Hematopoietic multipotent progenitor cell treated with erythropoietin and hydrocortisone succinate and interleukin-3 and kit ligand, for 17 days (in vitro differentiated cells): ENCODE results near the gene USP37.

Experiments
- DNase-seq: peaks from one replicate; pipeline ENCODE4 v3.0.0-alpha.2; 2015; ENCODE audit warnings: low spot score

USP37 gene, protein sequence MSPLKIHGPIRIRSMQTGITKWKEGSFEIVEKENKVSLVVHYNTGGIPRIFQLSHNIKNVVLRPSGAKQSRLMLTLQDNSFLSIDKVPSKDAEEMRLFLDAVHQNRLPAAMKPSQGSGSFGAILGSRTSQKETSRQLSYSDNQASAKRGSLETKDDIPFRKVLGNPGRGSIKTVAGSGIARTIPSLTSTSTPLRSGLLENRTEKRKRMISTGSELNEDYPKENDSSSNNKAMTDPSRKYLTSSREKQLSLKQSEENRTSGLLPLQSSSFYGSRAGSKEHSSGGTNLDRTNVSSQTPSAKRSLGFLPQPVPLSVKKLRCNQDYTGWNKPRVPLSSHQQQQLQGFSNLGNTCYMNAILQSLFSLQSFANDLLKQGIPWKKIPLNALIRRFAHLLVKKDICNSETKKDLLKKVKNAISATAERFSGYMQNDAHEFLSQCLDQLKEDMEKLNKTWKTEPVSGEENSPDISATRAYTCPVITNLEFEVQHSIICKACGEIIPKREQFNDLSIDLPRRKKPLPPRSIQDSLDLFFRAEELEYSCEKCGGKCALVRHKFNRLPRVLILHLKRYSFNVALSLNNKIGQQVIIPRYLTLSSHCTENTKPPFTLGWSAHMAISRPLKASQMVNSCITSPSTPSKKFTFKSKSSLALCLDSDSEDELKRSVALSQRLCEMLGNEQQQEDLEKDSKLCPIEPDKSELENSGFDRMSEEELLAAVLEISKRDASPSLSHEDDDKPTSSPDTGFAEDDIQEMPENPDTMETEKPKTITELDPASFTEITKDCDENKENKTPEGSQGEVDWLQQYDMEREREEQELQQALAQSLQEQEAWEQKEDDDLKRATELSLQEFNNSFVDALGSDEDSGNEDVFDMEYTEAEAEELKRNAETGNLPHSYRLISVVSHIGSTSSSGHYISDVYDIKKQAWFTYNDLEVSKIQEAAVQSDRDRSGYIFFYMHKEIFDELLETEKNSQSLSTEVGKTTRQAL

DNA sequence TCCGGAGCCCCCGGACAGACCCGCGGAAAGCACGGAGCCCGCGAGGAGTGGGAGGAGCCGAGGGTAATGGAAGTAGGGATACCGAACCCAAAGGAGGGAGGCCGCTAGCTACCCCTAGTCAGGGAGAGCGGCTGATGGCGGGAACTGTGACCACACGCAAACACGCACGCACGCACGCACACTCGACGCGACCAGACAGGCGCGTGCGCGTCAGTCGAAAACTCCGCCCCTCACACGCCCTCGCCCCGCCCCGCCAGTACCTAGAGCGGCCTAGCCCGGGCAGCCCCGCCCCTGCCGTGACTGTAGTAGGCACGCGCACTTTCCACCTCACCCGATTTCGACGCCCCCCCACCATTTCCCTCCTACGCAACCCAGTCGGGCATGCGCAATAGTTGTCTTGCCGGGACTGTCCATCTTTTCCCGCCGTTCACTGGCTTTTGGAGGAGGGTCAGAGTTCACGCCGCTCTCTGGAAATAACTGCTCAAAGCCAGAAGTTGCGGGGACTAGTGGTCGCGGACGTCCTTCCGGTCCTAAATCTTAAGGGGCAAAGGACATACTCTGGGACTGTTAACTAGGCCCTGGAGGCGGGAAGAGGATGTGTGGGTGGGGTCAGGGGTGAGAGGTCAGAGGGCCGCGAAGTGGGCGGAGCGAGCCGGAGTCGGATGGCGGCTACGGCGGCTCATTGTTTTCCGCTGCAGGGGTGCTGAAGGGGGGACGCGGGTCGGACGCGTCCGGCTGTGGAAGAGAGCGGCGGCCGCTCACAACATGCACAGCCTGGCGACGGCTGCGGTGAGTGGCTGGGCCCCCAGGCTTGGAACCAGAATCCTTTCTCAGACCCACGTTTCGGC is at the start of gene USP37, which contains the start of gene CNOT9:
Gene USP37, minus strand, starts transcription at position 162 of the 848 bp plus-strand sequence. CDS start 9,698 bp downstream, outside the sequence.
Gene CNOT9, plus strand, starts transcription at position 650 of the 848 bp plus-strand sequence. Its CDS starts 116 bp downstream, at position 766.
- DNase-seq: peak; percentile 95

DNA sequence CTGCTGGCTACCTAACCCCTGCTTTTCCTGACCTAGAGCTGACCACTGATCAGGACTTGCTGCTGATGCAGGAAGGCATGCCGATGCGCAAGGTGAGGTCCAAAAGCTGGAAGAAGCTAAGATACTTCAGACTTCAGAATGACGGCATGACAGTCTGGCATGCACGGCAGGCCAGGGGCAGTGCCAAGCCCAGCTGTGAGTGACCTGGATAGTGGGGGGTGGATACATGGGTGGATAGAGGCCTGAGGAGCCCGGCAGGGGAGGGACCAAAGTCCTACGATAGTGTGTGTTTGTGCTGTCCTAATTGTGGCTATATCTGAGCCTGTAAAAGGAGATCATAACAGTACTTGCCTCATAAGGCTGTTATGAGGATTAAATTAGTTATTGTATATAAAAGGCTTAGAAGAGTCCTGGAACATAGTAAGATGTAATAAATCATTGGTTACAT is 47.7 kb upstream of the USP37 start:
- no peak for DNase-seq

DNA sequence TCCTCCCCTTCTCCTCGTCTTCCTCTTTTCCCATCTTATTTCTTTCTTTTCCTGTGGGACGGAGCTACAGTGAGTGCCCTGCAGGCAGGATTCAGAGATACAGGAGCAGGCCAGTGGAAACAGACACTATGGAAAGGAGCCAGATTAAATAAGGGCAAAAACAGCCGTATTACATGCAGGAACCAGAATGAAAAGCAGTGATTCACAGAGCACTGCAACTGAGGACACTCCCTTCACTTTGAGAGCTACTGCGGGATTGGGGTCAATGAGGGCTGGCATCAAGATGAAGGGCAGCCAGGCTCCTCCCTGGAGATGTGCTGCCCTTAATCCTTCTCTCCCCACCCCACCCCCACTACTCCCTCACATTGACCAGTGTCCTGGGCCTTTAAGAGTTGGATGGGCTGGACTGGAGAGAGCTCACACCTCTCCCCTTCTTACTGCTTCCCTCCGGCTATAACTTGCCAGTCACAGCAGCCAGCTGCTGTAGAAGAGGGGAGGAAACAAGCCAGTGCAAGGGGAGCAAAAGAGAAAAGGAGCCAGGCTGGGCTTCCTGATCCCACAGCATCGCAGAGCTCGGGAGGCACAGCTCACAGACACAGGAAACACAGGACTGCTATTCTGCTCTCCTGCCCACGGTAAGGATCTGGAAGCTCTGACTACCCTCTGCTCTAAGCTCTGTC is 39.4 kb upstream of the USP37 start, which contains the start of gene PLCD4:
Gene PLCD4, plus strand, starts transcription at position 464 of the 680 bp plus-strand sequence. CDS start 7,841 bp downstream, outside the sequence.
- DNase-seq: no peak

DNA sequence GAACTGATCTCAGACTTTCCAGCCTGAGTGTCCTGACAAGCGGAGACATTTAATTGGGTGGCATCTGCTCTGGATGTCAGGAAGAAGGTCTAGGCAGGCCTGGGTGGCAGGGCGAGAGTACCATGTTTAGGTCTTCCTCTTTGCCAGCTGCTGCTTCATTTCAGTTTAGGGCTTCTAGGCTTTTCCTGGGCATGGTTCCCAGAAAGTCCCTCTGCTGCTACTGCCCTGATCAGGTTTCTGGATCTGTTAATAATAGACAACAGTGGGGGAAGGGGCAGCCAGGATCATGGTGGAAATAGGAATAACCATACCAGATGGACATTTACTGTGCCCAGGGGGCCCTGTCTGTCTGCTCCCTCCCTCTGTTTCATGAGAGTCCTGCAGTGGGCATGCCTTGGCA is 37.3 kb upstream of the USP37 start:
- no peak for DNase-seq

DNA sequence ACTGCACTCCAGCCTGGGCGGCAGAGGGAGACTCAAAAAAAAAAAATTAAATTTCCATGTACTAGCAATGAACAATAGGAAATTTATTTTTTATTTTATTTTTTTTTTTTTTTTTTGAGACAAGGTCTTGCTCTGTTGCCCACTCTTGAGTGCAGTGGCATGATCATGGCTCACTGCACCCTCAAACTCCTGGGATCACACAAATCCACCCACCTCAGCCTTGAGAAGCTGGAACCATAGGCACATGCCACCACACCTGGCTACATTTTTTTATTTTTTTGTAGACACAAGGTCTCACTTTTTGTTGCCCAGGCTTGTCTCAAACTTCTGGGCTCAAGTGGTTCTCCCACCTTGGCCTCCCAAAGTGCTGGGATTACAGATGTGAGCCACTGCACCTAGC is 17.4 kb upstream of the USP37 start:
- no peak for DNase-seq

DNA sequence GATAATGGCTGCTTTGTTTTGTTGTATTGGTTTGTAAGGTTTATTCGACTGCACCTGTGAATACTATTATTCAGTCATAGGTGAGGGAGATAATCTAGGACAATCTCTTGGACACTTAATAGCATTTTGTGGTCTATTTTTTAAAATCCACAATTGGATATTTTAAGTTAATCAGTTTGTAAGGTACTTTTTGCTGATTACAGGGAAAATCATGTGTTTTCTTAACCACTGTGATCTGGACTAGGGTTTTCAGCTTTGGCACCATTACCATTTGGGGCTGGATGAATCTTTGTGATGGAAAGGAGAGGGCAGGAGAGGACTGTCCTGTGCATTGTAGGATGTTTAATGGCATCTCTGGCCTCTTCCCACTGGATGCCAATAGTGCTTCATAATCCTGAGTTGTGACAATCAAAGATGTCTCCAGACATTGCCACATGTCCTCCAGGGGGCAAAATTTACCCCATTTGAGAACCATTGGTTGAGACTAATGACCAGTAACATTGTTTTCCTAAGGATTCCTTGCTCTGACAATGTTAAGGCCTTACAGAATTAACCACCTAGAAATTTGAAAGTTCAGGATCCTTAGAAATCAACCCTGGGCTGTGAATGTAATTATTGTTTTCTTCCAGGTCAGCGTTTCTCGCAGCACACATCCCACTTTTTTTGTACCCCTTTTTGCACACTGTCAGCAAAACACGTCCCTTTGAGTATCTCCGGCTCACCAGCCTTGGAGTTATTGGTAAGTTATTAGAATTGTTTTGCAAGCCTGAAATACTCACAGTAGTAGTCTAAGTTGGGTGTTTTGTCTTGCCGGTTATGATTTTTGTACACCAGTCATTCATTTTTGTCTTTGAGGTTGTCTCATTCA is 16.1 kb upstream of the USP37 start:
- DNase-seq: no peak

DNA sequence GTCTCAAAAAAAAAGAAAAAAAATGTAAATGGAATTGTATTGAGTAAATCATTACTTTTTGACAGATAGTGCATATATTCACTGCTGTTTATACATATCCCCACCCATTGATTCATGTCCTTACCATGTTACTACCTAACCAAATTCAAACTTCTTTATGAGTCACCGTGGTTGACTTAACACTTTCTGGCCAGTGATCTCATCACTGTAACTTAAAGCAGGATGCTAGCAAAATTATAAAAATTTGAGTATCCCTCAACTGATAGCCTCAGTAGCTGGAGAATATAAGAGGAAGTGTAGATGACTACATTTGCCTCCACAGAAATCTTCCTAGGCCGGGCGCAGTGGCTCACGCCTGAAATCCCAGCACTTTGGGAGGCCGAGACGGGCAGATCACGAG is 13.9 kb upstream of the USP37 start:
- no peak for DNase-seq

DNA sequence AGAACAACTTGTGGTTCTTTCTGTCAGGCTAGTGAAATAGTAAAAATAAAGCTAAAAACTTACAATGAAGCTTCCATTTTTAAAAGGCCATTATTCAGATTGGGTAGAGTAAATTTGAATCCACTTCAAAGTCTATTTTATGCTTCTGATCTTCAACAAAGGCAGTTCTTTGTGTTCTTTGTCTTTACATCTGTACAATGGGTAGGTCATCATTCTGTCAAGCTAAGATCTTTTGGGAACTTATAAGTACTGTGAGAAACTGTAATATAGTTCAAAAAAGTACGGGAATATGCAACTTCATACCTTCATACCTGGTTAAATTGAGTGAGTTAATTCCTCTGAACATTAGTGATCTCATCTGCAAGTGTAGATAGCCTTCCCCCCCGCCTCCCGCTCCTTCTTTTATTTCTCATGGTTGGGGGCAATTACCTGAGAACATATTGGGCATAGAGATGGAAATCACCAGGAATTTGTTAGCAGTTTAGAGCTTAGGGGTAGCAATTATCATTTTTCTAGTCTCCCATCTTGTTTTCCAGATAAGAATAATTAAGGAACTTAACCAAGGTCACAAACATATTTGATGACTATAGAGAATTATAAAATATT is 10.2 kb upstream of the USP37 start:
- no peak for DNase-seq

DNA sequence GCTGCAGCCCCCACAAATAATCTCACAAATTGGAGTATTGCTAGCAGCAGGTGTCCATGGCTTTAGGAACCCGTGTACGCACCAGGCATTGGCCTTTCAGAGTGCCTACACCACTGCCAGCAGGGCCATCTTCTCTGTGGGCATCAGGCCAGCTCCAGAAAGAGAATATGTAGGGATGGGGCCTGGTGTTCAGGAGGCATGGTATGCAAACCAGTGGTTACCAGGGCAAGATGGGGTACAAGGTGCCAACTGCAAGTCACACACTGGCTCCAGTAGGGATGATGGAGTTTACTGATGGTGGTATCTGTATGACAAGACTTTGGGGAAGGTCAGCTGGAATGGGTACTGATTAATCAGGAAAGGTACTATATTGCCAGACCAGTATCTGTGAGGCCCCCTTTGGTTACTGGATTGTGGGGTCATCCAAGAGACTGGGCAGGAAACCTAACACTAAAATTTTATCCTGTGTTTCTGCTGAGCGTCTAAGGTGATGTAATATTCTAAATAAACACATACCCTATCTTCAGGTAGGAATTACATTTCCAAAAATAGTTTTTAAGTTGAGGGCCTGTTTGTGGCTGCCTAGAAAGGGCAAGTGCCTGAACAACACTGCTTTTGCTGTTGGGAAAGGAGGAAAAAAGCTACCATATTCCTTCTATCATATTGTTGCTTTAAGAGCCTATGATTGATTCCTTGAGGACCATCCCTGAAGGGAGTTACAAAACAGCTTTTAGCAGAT is 9.5 kb upstream of the USP37 start:
- no peak for DNase-seq

DNA sequence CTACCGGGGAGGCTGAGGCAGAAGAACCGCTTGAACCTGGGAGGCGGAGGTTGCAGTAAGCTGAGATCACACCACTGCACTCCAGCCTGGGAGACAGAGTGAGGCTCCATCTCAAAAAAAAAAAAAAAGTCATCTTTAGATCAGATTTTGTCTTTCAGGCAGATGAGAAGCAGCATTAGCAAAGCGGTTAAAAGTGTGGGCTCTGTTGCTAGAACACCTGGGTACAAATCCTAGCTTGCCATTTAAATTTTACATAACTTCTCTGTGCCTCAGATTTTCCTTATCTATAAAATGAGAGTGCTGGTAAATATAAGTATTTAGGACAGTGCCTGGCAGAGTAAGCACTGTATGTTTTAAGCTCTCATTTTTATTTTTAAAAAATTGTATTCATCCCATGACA is 8.7 kb upstream of the USP37 start:
- DNase-seq: no peak

DNA sequence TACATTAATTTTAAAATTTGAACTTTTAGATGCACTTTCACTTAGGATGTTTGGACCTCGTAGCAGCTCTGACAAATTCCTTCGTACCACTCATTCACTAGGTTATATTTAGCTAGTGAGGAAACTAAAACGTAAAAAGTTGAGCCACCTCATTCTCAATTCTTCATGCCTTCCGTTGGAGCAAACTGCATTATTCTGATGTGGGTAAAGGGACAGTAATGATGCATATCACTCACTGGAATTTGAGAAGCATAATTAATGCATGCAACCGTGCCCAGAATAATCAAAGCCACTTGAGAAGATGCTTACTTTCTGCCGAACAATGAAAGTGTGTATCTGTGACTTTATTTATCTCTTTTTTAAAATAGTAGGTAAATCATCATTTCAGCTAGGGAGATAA is 2.7 kb upstream of the USP37 start:
- DNase-seq: no peak

DNA sequence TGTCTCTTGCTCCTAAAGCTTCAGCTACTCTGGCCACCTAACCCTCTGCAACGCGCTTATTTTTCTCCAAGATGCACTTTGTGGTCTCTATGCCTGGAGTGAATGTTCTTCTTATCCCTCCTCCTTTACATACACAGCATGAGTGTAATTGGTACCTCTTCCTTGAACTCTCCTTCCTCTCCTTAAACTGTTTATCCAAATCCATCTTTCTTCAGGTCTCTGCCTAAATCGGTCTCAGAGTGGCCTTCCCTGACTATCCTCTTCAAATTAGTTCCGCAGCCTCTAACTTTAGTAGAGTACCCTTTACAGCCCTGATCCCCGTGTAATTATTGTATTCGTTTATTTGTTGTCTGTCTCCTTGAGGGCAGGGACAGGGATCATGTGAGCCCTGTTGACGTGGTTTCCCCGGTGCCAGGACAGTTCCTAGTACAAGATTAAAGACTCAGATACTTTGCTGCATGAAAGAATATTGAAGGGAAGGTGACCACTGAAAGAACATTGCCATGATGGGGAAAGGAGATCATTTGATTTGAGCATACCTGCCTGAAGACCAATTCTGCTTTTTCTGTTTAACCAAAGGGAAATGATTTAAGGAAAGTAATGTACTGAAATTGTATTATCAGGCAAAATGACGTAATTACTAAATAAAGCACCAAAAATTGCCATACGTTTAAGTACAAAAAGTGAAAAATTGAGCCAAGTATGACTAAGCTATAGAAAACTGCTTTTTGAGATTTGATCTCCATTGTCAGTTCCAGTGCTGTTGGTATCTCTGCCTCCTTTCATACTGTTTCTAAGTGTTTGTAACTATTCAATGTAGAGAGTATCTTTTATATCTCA is 1.7 kb upstream of the USP37 start:
- DNase-seq: peak; percentile 39

DNA sequence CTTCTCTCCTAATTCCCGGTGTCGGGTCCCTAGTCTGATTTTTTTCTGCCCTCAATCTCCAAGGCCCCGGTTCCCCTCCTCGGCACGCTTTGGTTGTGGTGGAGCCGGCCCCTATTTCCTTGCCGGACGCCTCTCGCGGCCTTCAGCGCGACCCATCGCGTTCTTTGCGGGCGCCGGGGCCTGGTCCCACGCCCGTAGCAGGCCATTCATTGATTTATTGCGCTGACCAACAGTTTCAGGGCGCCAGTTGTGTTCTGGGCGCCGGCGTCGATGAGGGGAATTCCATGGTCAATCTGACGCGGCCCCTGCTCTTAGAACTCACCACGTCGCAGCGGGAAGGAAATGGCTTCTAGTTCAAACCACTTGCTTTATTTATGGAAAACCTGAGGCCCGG is 884 bp upstream of the USP37 start:
- DNase-seq: peak; percentile 53

DNA sequence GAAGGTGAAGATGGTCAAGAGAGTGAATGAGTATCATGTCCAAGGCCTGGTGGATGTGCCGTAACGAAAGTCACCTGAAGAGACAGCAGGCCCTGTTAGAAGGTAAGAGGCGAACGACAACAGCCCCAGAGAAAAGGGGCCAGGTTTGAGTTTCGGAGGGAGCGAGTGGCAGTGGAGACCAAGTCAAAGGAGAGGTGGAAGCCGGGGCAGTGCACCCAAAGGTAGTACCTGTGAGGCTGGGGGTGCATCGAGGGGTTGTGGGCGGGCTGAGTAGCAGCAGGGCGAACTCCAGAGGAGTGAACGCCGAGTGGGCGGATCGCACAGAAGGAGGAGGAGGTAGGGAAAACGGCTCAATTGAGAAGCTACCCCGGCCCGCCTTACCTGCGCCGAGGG is 358 bp downstream of the USP37 start:
- no peak for DNase-seq

DNA sequence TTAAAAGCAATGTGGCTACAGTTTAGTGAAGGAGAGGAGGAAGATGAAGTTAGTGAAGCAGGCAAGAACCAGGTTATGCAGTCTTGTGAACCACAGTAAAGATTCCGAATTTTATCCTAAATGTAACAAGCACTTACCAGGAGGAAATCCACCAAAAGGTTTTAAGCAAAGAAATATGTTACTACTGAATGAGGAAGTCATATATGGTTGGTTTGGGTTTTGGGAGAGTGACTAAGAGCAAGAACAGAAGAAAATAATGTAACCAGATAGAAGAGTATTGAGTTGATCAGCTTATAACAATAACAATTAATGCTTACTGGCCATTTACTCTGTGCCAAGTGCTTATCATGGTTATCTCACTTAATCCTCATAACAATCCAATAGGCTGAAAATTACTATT is 1.9 kb downstream of the USP37 start:
- DNase-seq: no peak

DNA sequence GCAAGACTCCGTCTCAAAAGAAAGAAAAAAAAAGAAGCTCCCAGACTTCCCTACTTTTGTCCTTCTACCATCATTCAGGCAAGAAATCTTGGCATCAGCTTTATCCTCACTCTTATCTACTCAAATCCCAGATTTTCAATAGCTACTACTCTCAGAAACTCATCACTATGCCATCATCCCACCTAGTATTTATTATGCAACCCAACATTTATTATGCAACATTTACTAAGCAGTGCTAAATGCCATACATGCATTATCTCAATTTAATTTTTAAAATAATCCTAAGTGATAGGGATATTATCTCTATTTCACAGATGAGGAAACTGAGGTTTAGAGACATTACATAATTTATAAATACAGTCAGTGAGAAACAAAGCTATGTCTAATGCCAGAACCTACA is 4.1 kb downstream of the USP37 start:
- DNase-seq: no peak

DNA sequence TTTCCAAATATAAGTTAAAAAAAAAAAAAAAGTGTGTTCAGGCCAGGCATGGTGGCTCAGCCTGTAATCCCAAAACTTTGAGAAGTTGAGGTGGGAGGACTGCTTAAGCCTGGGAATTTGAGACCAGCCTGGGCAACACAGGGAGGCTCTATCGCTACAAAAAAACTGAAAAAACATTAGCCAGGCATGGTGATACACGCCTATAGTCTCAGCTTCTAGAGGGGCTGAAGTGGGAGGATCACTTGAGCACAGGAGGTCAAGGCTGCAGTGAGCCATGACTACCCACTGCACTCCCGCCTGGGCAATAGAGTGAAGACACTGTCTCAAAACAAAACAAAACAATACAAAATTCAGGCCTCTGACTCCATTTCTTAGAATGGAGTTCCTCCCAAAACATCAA is 9.2 kb downstream of the USP37 start:
- no peak for DNase-seq

DNA sequence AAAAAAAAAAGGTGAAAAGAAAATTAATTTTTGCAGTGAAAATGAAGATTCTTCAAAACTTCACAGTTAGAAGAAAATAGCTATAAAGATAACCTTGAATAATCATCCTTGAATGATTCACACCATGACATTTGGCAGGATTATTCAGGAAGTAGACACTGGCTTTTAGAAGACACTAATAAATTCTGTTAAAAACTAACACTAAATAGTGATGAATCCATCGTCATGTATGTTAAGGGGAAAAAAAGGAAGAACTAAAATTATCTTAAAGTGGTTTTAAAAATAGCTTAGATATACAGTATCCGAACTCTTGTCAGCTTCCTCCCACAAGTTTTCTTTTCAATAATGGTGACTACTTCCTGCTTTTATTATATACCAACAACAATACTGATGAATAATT is 10.2 kb downstream of the USP37 start:
- no peak for DNase-seq
